H1 (cell line): Measurements from ENCODE around the gene DAW1.

ENCODE experiments used
- CEBPB ChIP-seq: IDR thresholded peaks from 2 replicates; pipeline ENCODE4 v1.6.1; 2012; ENCODE audit warnings: low read depth, low read length
- POLR2AphosphoS5 ChIP-seq: IDR thresholded peaks from 2 replicates; pipeline ENCODE4 v1.6.1; 2011; ENCODE audit warnings: low read depth, low read length
- SIX5 ChIP-seq: IDR thresholded peaks from 2 replicates; pipeline ENCODE4 v1.6.1; 2011; ENCODE audit warnings: mild to moderate bottlenecking, low read depth, low read length

DNA sequence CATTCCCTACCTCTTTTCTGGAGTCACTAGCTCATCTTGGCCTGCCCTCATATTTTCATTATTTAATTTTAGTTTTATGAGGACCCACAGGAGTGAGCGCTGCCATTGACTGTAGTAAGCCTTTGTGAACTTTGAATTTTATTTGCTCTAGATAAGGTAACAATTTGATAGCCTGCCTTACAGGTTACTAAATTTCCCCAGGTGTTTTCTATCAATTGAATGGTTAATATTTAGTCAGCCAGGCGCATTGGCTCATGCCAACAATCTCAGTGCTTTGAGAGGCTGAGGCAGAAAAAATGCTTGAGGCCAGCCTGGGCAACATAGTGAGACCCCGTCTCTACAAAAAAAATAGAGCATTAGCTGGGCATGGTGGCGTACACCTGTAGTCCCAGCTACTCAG lies 50.2 kb downstream of the DAW1 start:
- TF ChIP-seq CEBPB (no peak), POLR2AphosphoS5 (no peak), SIX5 (no peak)
